ENCODE results near the gene UGT1A6. TPM values are rescaled to one million over a fixed set of nuclear protein-coding genes. Genes with fewer than 3 reads are reported as not detected.

The UGT1A6 gene
- total and polyA plus RNA-seq, 2 of the 4 experiments (the other 2 are of a cell fraction): not detected

DNA sequence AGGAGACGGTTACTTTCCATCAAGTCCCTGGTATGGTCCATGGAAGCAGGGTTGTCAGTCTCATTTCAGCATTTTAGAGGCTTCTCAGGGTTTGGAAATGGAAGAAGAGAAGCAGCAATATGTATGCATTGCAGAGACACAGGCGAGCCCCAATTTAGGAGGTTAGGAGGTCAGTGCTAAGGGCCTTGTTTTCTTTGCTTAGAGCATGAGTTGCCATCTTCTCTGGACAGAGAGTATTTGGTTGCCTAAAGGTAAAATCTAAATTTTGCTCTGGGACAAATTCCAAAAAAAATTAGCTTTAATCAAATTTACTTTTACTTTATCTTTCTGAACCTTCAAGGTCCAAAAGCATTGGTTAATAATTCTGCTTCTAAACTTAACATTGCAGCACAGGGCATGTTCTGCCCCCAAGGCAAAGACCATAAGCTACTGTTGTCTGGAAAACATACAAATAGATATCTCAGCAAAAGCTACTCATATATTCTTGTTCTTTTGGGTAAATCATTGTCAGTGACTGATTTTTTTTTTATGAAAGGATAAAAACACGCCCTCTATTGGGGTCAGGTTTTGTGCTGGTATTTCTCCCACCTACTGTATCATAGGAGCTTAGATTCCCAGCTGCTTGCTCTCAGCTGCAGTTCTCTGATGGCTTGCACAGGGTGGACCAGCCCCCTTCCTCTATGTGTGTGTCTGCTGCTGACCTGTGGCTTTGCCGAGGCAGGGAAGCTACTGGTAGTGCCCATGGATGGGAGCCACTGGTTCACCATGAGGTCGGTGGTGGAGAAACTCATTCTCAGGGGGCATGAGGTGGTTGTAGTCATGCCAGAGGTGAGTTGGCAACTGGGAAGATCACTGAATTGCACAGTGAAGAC, 21.2 kb upstream of the UGT1A6 start, which contains the start of gene UGT1A9:
TSS of gene UGT1A9 (plus strand) at position 609 of the 872 bp plus-strand sequence. CDS start at position 646, 37 bp downstream.
- H2BK15ac ChIP-seq (ENCODE audit: low read depth, low read length): no peak within 1 kb of the TSS
- H3K14ac ChIP-seq (replicated peaks; ENCODE audit: low read depth, low read length): no peak within 1 kb of the TSS
- no peak within 1 kb of the TSS for H3K9ac ChIP-seq (ENCODE audit: low read depth, low read length)
- no peak for DNase-seq
- no peak within 1 kb of the TSS for H4K5ac ChIP-seq (ENCODE audit: low read depth, low read length)
- H3K18ac ChIP-seq (ENCODE audit: low read depth, low read length): no peak within 1 kb of the TSS
- no peak within 1 kb of the TSS for H2BK20ac ChIP-seq (ENCODE audit: low read depth, low read length)
- POLR2A ChIA-PET (ENCODE audit: unreplicated experiment): no interaction called here
- H3K4me2 ChIP-seq (ENCODE audit: low read depth, low read length): no peak within 1 kb of the TSS
- H4K91ac ChIP-seq (ENCODE audit: insufficient read depth, low read depth, low read length): no peak within 1 kb of the TSS
- no peak within 1 kb of the TSS for H3K56ac ChIP-seq (ENCODE audit: extremely low read depth, insufficient read depth, low read length)
- H2AK5ac ChIP-seq (ENCODE audit: low read depth, low read length): no peak within 1 kb of the TSS
- no CpG with 5 or more reads among the region's 5 CpGs for WGBS, 2 experiments (ENCODE audit: extremely low coverage in 2 of 2, insufficient read length in 1 of 2)
- H2AK9ac ChIP-seq (replicated peaks; ENCODE audit: low read depth, low read length, poor library complexity): no peak within 1 kb of the TSS
- no peak within 1 kb of the TSS for H3K4me3 ChIP-seq (ENCODE audit: insufficient read depth, low read depth, low read length)
- no peak within 1 kb of the TSS for H3K4ac ChIP-seq (ENCODE audit: low read depth, low read length)
- no peaks in the 10 kb centered on the region for H3K27me3 ChIP-seq (ENCODE audit: control insufficient read depth, insufficient read depth, low read length)
- no peaks in the 10 kb centered on the region for H3K36me3 ChIP-seq (ENCODE audit: control insufficient read depth, insufficient read depth, low read length)
- ATAC-seq (ENCODE audit: low read depth): no peak
- H3K79me1 ChIP-seq (ENCODE audit: low read depth in 1 of 2, low read length in 2 of 2): no peaks in the 10 kb centered on the region
- H4K20me1 ChIP-seq (ENCODE audit: insufficient read depth, low read length): no peaks in the 10 kb centered on the region
- H3K23ac ChIP-seq (ENCODE audit: low read depth, low read length): no peak within 1 kb of the TSS
- no peak within 1 kb of the TSS for H2BK5ac ChIP-seq (ENCODE audit: low read depth, low read length, poor library complexity, severe bottlenecking)
- in situ Hi-C loops (cut with MboI; ENCODE audit: low sequenced_read_pairs): no loop called here
- no peak within 1 kb of the TSS for H4K8ac ChIP-seq (ENCODE audit: low read depth in 2 of 2, low read length in 2 of 2)
- TF ChIP-seq, protein P1, sequence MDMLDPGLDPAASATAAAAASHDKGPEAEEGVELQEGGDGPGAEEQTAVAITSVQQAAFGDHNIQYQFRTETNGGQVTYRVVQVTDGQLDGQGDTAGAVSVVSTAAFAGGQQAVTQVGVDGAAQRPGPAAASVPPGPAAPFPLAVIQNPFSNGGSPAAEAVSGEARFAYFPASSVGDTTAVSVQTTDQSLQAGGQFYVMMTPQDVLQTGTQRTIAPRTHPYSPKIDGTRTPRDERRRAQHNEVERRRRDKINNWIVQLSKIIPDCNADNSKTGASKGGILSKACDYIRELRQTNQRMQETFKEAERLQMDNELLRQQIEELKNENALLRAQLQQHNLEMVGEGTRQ (IDR thresholded peaks at IDR 0.05; ENCODE audit: low read depth, low read length): no peak
- TF ChIP-seq FOS (IDR thresholded peaks at IDR 0.05; ENCODE audit: low read depth, low read length): no peak
- no peak for TF ChIP-seq MAZ (IDR thresholded peaks at IDR 0.05; ENCODE audit: borderline replicate concordance, low read depth, low read length)
- no peak for TF ChIP-seq POLR2A (IDR thresholded peaks at IDR 0.05; ENCODE audit: low read depth, low read length)
- TF ChIP-seq, protein P2, sequence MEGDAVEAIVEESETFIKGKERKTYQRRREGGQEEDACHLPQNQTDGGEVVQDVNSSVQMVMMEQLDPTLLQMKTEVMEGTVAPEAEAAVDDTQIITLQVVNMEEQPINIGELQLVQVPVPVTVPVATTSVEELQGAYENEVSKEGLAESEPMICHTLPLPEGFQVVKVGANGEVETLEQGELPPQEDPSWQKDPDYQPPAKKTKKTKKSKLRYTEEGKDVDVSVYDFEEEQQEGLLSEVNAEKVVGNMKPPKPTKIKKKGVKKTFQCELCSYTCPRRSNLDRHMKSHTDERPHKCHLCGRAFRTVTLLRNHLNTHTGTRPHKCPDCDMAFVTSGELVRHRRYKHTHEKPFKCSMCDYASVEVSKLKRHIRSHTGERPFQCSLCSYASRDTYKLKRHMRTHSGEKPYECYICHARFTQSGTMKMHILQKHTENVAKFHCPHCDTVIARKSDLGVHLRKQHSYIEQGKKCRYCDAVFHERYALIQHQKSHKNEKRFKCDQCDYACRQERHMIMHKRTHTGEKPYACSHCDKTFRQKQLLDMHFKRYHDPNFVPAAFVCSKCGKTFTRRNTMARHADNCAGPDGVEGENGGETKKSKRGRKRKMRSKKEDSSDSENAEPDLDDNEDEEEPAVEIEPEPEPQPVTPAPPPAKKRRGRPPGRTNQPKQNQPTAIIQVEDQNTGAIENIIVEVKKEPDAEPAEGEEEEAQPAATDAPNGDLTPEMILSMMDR (conservative IDR thresholded peaks at IDR 0.05; ENCODE audit: low read depth, low read length): no peak
- no peak for TF ChIP-seq MAFK (IDR thresholded peaks at IDR 0.05; ENCODE audit: low read depth, low read length)
- TF ChIP-seq SMC3 (IDR thresholded peaks at IDR 0.05; ENCODE audit: low read depth, low read length): no peak
- TF ChIP-seq BHLHE40 (IDR thresholded peaks at IDR 0.05; ENCODE audit: low read depth, low read length): no peak
- TF ChIP-seq, protein P3, sequence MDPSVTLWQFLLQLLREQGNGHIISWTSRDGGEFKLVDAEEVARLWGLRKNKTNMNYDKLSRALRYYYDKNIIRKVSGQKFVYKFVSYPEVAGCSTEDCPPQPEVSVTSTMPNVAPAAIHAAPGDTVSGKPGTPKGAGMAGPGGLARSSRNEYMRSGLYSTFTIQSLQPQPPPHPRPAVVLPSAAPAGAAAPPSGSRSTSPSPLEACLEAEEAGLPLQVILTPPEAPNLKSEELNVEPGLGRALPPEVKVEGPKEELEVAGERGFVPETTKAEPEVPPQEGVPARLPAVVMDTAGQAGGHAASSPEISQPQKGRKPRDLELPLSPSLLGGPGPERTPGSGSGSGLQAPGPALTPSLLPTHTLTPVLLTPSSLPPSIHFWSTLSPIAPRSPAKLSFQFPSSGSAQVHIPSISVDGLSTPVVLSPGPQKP (IDR thresholded peaks at IDR 0.05; ENCODE audit: borderline replicate concordance, low read depth, low read length): no peak
- no peak for TF ChIP-seq CEBPB (IDR thresholded peaks at IDR 0.05; ENCODE audit: low read depth, low read length)
- intact Hi-C loops (cut with micrococcal nuclease): no loop called here
- no peaks in the 10 kb centered on the region for H3K9me3 ChIP-seq (ENCODE audit: control insufficient read depth, insufficient read depth, low read length)
- BruUV-seq (replicated peaks): no TSS peak
- H3K27ac ChIP-seq (ENCODE audit: insufficient read depth, low read length): no peak within 1 kb of the TSS
- CTCF ChIA-PET: no interaction called here
- no peak within 1 kb of the TSS for H2AFZ ChIP-seq (replicated peaks; ENCODE audit: low read length, poor library complexity)
- no peaks in the 10 kb centered on the region for H3K4me1 ChIP-seq (ENCODE audit: control insufficient read depth, insufficient read depth, low read length)
- H2BK120ac ChIP-seq (ENCODE audit: low read depth, low read length): no peak within 1 kb of the TSS
- H3K9me1 ChIP-seq (ENCODE audit: insufficient read depth, low read length): no peaks in the 10 kb centered on the region
- dilution Hi-C loops (cut with HindIII; ENCODE audit: low sequenced_read_pairs, unreplicated experiment): no loop called here

Measured in IMR-90 (cell line).